Suprapubic skin (tissue), 4 donors: Measurements from ENCODE around the gene KCNK1. TPM values are rescaled to one million over a fixed set of nuclear protein-coding genes. Genes with fewer than 3 reads are reported as not detected.
A peak's percentile ranks its signal among the peaks of the same experiment; 100 is the strongest.

Source experiments
- DNase-seq, 2 donors: peaks; one replicate each; pipeline ENCODE4 v3.0.0-alpha.2; 2019; ENCODE audit warnings: low spot score in 2 of 2
- H3K27ac ChIP-seq: fragments of 200-600 bp; sonication (generic); one replicate; pipeline ENCODE4 v1.5.1; 2019
- H3K27me3 ChIP-seq: fragments of 200-600 bp; sonication (generic); one replicate; pipeline ENCODE4 v1.5.1; 2019
- H3K36me3 ChIP-seq: fragments of 200-600 bp; sonication (generic); one replicate; pipeline ENCODE4 v1.5.1; 2019
- H3K4me1 ChIP-seq: fragments of 200-600 bp; sonication (generic); one replicate; pipeline ENCODE4 v1.5.1; 2019
- H3K4me3 ChIP-seq: fragments of 200-600 bp; sonication (generic); one replicate; pipeline ENCODE4 v1.5.1; 2019; ENCODE audit warnings: mild to moderate bottlenecking
- H3K9me3 ChIP-seq: fragments of 200-600 bp; sonication (generic); one replicate; pipeline ENCODE4 v1.5.1; 2019
- EP300 ChIP-seq: sonication (generic); formaldehyde crosslinking; IDR thresholded peaks from one replicate; pipeline ENCODE4 v1.6.1; 2017; ENCODE audit warnings: antibody characterized with exemption
- POLR2A ChIP-seq, 2 donors: fragments of 450-650 bp; IDR thresholded peaks; one replicate each; pipeline ENCODE4 v1.6.1; 2017; ENCODE audit warnings: antibody characterized with exemption in 2 of 2, mild to moderate bottlenecking in 2 of 2, moderate library complexity in 2 of 2
- POLR2AphosphoS5 ChIP-seq, 3 donors: sonication (generic); formaldehyde crosslinking; IDR thresholded peaks; one replicate each; pipeline ENCODE4 v1.6.1; 2017; ENCODE audit warnings: antibody characterized with exemption in 3 of 3
- WGBS: methylation state at CpG from one replicate; pipeline ENCODE4 v1.1.5; 2018; 5-methylcytosine and 5-hydroxymethylcytosine counted together
- total RNA-seq, 4 donors: library from RNA; depleted of rRNA; stranded (reverse); fragments of >200 nt; gene quantifications; one replicate each; pipeline ENCODE4 v1.1.0, GENCODE V29; 2016
- TF ChIP-seq, protein P1 (sequence below), 2 donors: fragments of 200-600 bp in 1 of 2; fragments of 450-650 bp in 1 of 2; sonication (generic) in 1 of 2; IDR thresholded peaks; one replicate each; pipeline ENCODE4 v1.5.1; 2016 to 2019; ENCODE audit warnings: antibody characterized with exemption in 2 of 2, mild to moderate bottlenecking in 1 of 2, moderate library complexity in 1 of 2

KCNK1 gene
- total RNA-seq, 4 donors from 2014 or later = 7.5 to 18.7 (median 11.9) TPM

- H3K9me3 ChIP-seq = no peaks in the 10 kb centered on the region
- no peaks in the 10 kb centered on the region for H3K36me3 ChIP-seq
- no peak overlapping the region for H3K27ac ChIP-seq
- H3K27me3 ChIP-seq = no peaks in the 10 kb centered on the region
- H3K4me3 ChIP-seq = no peak overlapping the region
- peaks cover 2% of the 10 kb centered on the region for H3K4me1 ChIP-seq
- no peak for DNase-seq
- 96% methylated on average over 3 of the region's 3 CpGs for WGBS
- no peak for TF ChIP-seq EP300
- TF ChIP-seq, protein P1, sequence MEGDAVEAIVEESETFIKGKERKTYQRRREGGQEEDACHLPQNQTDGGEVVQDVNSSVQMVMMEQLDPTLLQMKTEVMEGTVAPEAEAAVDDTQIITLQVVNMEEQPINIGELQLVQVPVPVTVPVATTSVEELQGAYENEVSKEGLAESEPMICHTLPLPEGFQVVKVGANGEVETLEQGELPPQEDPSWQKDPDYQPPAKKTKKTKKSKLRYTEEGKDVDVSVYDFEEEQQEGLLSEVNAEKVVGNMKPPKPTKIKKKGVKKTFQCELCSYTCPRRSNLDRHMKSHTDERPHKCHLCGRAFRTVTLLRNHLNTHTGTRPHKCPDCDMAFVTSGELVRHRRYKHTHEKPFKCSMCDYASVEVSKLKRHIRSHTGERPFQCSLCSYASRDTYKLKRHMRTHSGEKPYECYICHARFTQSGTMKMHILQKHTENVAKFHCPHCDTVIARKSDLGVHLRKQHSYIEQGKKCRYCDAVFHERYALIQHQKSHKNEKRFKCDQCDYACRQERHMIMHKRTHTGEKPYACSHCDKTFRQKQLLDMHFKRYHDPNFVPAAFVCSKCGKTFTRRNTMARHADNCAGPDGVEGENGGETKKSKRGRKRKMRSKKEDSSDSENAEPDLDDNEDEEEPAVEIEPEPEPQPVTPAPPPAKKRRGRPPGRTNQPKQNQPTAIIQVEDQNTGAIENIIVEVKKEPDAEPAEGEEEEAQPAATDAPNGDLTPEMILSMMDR (IDR thresholded peaks at IDR 0.05) = no peak
- TF ChIP-seq POLR2AphosphoS5 (IDR thresholded peaks at IDR 0.05) = no peak
- no peak for TF ChIP-seq POLR2A (IDR thresholded peaks at IDR 0.05)
These were observed 10.4 kb downstream of the KCNK1 start for GRCh38 chr1:233624289-233624688.

DNA sequence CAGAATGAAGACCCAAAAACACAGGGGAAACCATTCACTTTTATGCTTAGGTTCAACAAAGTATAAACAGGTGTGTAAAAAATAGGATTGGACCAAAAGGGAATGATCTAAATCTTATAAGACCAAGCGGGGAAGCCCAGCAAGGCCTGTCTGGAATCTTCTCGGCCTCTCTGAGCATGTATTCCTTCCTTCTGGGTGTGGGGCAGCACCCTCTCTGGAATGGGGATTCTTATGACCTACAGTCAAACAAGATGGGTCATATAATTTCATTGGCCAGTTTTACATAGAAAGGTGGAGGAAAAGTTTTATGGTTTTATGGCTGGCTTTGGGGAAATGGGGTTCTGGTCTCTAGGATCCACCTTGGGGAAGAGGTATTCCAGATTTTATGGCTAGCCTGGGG, 11.2 kb downstream of the KCNK1 start:
- Histone ChIP-seq H3K9me3 (no peaks in the 10 kb centered on the region), H3K27me3 (no peaks in the 10 kb centered on the region), H3K4me3 (no peak overlapping the region), H3K36me3 (no peaks in the 10 kb centered on the region), H3K4me1 (peaks cover 2% of the 10 kb centered on the region), H3K27ac (no peak overlapping the region)
- DNase-seq = no peak
- whole genome bisulfite sequencing = 84% methylated on average over 2 of the region's 2 CpGs
- TF ChIP-seq POLR2AphosphoS5 (IDR thresholded peaks at IDR 0.05) (no peak), EP300 (no peak), POLR2A (IDR thresholded peaks at IDR 0.05) (no peak)
- TF ChIP-seq, protein P1 (IDR thresholded peaks at IDR 0.05) = no peak

- H3K27me3 ChIP-seq = no peaks in the 10 kb centered on the region
- TF ChIP-seq EP300 = no peak
- TF ChIP-seq POLR2AphosphoS5 (IDR thresholded peaks at IDR 0.05) = no peak
- no peak for TF ChIP-seq POLR2A (IDR thresholded peaks at IDR 0.05)
- TF ChIP-seq, protein P1 (IDR thresholded peaks at IDR 0.05) = no peak
- no peak overlapping the region for H3K27ac ChIP-seq
- WGBS = 89% methylated on average over 4 of the region's 4 CpGs
- no peaks in the 10 kb centered on the region for H3K36me3 ChIP-seq
- no peaks in the 10 kb centered on the region for H3K9me3 ChIP-seq
- peaks cover 2% of the 10 kb centered on the region for H3K4me1 ChIP-seq
- no peak overlapping the region for H3K4me3 ChIP-seq
- DNase-seq = no peak
These were observed 11.6 kb downstream of the KCNK1 start for GRCh38 chr1:233625510-233625981.

GRCh38 chr1:233627376-233627775, 13.5 kb downstream of the KCNK1 start:
- Histone ChIP-seq H3K4me3 (no peak overlapping the region), H3K27me3 (no peaks in the 10 kb centered on the region), H3K4me1 (peaks cover 2% of the 10 kb centered on the region), H3K27ac (peak overlapping the region; percentile 61), H3K36me3 (no peaks in the 10 kb centered on the region), H3K9me3 (no peaks in the 10 kb centered on the region)
- WGBS = 58% methylated on average over 11 of the region's 11 CpGs
- DNase-seq = no peak
- TF ChIP-seq EP300 (no peak), POLR2AphosphoS5 (IDR thresholded peaks at IDR 0.05) (no peak), POLR2A (IDR thresholded peaks at IDR 0.05) (no peak)
- TF ChIP-seq, protein P1 (IDR thresholded peaks at IDR 0.05) = no peak

GRCh38 chr1:233627823-233628222, 13.9 kb downstream of the KCNK1 start:
- DNase-seq = no peak
- H3K36me3 ChIP-seq = no peaks in the 10 kb centered on the region
- H3K9me3 ChIP-seq = no peaks in the 10 kb centered on the region
- H3K27ac ChIP-seq = peak overlapping the region; percentile 61
- H3K4me3 ChIP-seq = no peak overlapping the region
- H3K27me3 ChIP-seq = no peaks in the 10 kb centered on the region
- WGBS = 71% methylated on average over 4 of the region's 4 CpGs
- TF ChIP-seq POLR2A (IDR thresholded peaks at IDR 0.05) (no peak), EP300 (no peak), POLR2AphosphoS5 (IDR thresholded peaks at IDR 0.05) (no peak)
- TF ChIP-seq, protein P1 (IDR thresholded peaks at IDR 0.05) = no peak
- peaks cover 2% of the 10 kb centered on the region for H3K4me1 ChIP-seq
